Nephron (organoid): Measurements from ENCODE around the gene CDH12.

Experiments used
- H3K27ac Mint-ChIP-seq, 3 experiments: 2 replicates each; pipeline ENCODE4 v1.8.0; 2020; ENCODE audit warnings: mixed read lengths in 3 of 3, mild to moderate bottlenecking in 2 of 3, moderate library complexity in 1 of 3
- H3K27me3 Mint-ChIP-seq: 2 replicates; pipeline ENCODE4 v1.8.0; 2021; ENCODE audit warnings: low read depth, mild to moderate bottlenecking, moderate library complexity, mixed read lengths
- H3K36me3 Mint-ChIP-seq: 2 replicates; pipeline ENCODE4 v1.8.0; 2020; ENCODE audit warnings: low read depth, mixed read lengths
- H3K4me1 Mint-ChIP-seq: 2 replicates; pipeline ENCODE4 v1.8.0; 2020; ENCODE audit warnings: mixed read lengths
- H3K4me3 Mint-ChIP-seq, 3 experiments: 2 replicates each; pipeline ENCODE4 v1.8.0; 2020; ENCODE audit warnings: mild to moderate bottlenecking in 3 of 3, mixed read lengths in 3 of 3, moderate library complexity in 2 of 3
- H3K9me3 Mint-ChIP-seq: 2 replicates; pipeline ENCODE4 v1.8.0; 2020; ENCODE audit warnings: mixed read lengths
- TF ChIP-seq, protein P1 (sequence below), 3 experiments: fragments of 200-600 bp; sonication (generic); IDR thresholded peaks; one replicate each; pipeline ENCODE4 v1.5.0; 2021; ENCODE audit warnings: antibody characterized with exemption in 3 of 3; ENCODE audit not compliant: unreplicated experiment in 3 of 3

CDH12 gene

DNA sequence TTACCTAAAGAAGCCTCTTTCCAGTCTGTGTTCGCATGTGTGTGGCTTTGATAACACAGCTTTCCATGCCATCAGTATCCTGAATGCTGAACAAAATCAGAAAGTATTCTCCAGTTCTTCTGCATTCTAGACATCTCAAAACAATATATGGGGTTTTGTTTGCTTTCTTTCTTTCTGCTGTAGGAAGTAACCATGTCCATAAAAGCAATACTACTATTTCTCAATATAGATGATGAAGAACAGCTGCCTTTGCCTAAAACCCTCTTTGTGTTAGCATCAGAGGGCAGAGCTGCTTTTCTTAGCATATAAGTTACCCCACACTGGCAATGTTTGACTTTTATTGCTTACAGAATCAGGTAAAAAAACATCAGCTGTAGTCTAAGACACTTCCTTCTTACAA lies 963.6 kb downstream of the CDH12 start:
- H3K9me3 Mint-ChIP-seq: no peaks in the 10 kb centered on the region
- peak overlapping the region in 1 of 3 experiments; percentile 52 for H3K27ac Mint-ChIP-seq
- H3K4me3 Mint-ChIP-seq: no peak overlapping the region
- H3K27me3 Mint-ChIP-seq: no peaks in the 10 kb centered on the region
- TF ChIP-seq, protein P1, sequence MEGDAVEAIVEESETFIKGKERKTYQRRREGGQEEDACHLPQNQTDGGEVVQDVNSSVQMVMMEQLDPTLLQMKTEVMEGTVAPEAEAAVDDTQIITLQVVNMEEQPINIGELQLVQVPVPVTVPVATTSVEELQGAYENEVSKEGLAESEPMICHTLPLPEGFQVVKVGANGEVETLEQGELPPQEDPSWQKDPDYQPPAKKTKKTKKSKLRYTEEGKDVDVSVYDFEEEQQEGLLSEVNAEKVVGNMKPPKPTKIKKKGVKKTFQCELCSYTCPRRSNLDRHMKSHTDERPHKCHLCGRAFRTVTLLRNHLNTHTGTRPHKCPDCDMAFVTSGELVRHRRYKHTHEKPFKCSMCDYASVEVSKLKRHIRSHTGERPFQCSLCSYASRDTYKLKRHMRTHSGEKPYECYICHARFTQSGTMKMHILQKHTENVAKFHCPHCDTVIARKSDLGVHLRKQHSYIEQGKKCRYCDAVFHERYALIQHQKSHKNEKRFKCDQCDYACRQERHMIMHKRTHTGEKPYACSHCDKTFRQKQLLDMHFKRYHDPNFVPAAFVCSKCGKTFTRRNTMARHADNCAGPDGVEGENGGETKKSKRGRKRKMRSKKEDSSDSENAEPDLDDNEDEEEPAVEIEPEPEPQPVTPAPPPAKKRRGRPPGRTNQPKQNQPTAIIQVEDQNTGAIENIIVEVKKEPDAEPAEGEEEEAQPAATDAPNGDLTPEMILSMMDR (IDR thresholded peaks at IDR 0.05; ENCODE audit: unreplicated experiment in 3 of 3): no peak
- peaks cover 4% of the 10 kb centered on the region for H3K4me1 Mint-ChIP-seq
- no peaks in the 10 kb centered on the region for H3K36me3 Mint-ChIP-seq

DNA sequence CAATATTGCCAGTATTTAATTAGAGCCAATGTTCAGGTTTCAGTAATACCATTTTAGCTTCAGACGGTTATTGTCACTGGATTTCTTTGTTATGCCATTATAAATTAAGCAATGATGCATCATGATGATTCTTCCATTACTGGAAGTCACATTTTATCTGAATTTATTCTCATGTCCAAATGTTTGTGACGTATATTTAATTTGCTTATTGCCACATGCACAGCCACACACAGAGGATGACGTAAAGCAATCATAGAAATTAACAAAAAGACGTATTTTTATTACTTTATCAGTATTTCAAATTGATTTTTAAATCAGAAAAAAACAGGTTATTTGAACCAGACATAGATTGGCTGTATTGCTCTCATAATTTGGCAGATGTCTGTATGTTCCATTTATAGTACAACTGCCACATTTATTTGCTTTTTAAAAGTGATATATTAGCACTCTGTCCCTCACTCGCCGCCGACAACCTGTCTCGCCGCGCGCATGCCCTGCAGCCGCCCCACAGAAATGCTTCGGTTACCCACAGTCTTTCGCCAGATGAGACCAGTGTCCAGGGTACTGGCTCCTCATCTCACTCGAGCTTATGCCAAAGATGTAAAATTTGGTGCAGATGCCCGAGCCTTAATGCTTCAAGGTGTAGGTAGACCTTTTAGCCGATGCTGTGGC lies 970.9 kb downstream of the CDH12 start:
- H3K27me3 Mint-ChIP-seq: no peaks in the 10 kb centered on the region

DNA sequence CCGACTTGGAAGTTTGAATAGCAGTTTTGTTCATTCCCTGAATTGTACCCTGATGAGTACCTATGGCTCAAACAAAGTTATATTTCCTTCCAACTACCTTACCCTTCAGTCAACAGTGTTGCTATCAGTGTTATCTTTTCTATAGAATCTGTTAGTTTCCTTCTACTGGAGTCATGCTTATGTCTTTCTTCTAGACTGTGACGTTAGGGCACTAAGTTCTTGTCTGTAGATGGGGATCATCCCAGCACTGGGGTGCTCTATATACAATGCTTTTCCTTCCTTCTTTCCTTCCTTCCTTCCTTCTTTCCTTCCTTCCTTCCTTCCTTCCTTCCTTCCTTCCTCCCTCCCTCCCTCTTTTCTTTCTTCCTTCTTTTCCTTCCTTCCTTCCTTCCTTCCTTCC lies 973.0 kb downstream of the CDH12 start:
- Mint-ChIP-seq H3K4me1 (no peaks in the 10 kb centered on the region), H3K36me3 (no peaks in the 10 kb centered on the region), H3K9me3 (no peaks in the 10 kb centered on the region), H3K4me3 (no peak overlapping the region), H3K27ac (no peak overlapping the region), H3K27me3 (no peaks in the 10 kb centered on the region)
- TF ChIP-seq, protein P1 (IDR thresholded peaks at IDR 0.05; ENCODE audit: unreplicated experiment in 3 of 3): no peak

More for the DNA sequence above, 970.9 kb downstream of the CDH12 start:
- no peaks in the 10 kb centered on the region for H3K36me3 Mint-ChIP-seq
- no peaks in the 10 kb centered on the region for H3K9me3 Mint-ChIP-seq
- TF ChIP-seq, protein P1 (IDR thresholded peaks at IDR 0.05; ENCODE audit: unreplicated experiment in 3 of 3): no peak
- no peak overlapping the region for H3K4me3 Mint-ChIP-seq
- H3K27ac Mint-ChIP-seq: no peak overlapping the region
- H3K4me1 Mint-ChIP-seq: no peaks in the 10 kb centered on the region

DNA sequence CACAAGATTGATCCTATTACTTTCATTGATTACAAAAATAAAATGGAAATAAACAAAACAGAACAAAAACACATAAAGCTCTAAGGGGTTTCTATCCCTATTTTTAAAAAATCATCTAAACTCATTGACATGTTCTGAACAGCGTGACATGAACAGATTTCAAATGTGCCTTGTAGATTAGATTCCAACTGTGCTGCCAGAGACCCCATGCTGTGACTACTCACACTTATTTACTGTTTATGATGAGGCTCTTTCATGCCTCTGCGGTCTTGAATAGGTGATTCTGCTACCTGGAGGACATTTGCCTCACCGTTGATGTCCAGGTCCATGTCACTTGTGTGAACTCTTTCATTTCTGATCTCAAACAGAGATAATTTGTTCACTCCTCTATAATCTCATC lies 990.2 kb downstream of the CDH12 start:
- Mint-ChIP-seq H3K36me3 (no peaks in the 10 kb centered on the region), H3K27me3 (no peaks in the 10 kb centered on the region), H3K4me1 (no peaks in the 10 kb centered on the region), H3K9me3 (no peaks in the 10 kb centered on the region), H3K27ac (no peak overlapping the region), H3K4me3 (no peak overlapping the region)
- TF ChIP-seq, protein P1 (IDR thresholded peaks at IDR 0.05; ENCODE audit: unreplicated experiment in 3 of 3): no peak

DNA sequence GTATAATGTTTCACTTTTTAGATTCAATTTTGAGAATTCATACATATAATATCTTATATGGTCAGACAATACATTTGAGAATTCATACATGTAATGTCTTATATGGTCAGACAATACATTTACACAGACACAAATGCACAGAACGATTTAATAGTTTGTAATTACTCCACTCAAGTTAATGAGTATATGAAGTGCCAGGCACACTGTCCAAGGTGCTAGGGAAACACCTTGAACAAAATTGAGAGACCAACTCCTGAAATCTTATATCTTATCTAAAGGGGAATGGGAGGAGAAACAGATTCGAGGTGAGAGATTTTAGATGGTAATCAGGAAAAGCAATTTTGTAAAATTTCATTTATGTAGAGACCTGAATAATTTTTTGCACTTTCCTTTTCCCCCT lies 994.7 kb downstream of the CDH12 start:
- Mint-ChIP-seq H3K9me3 (no peaks in the 10 kb centered on the region), H3K36me3 (no peaks in the 10 kb centered on the region), H3K27me3 (no peaks in the 10 kb centered on the region), H3K27ac (no peak overlapping the region), H3K4me1 (no peaks in the 10 kb centered on the region), H3K4me3 (no peak overlapping the region)
- TF ChIP-seq, protein P1 (IDR thresholded peaks at IDR 0.05; ENCODE audit: unreplicated experiment in 3 of 3): no peak

DNA sequence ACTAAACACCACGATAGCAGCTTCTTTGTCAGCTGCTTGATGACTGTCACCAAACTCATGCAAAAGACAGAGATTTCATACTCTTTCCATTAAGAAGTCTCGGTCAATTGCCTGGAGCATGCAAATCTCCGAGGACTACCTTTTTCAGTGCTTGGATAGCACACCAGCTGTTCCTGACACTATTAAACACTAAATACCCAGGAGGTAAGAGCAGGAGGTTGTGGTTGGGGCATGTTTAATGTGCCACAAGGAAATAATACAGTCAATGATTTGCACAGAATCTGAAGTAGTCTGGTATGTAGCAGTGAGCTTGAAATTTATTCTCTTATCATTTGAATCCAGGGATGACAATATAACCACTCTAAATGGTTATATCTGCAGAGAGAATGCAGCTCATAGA lies 996.2 kb downstream of the CDH12 start:
- no peaks in the 10 kb centered on the region for H3K36me3 Mint-ChIP-seq
- H3K27me3 Mint-ChIP-seq: no peaks in the 10 kb centered on the region
- no peak overlapping the region for H3K4me3 Mint-ChIP-seq
- no peaks in the 10 kb centered on the region for H3K9me3 Mint-ChIP-seq
- TF ChIP-seq, protein P1 (IDR thresholded peaks at IDR 0.05; ENCODE audit: unreplicated experiment in 3 of 3): no peak
- no peaks in the 10 kb centered on the region for H3K4me1 Mint-ChIP-seq
- no peak overlapping the region for H3K27ac Mint-ChIP-seq
